SK-N-MC (cell line): ENCODE measurements around the gene OR11L1.

Source experiments
- DNase-seq: peaks from one replicate; pipeline ENCODE4 v3.0.0-alpha.2; 2011; ENCODE audit warnings: low read depth, low spot score
- H3K27ac ChIP-seq: fragments of 200-600 bp; sonication (generic); 2 replicates; pipeline ENCODE4 v1.5.1; 2016; ENCODE audit warnings: mixed run types
- H3K36me3 ChIP-seq: fragments of 200-600 bp; sonication (generic); 2 replicates; pipeline ENCODE4 v1.6.1; 2017; ENCODE audit warnings: antibody characterized with exemption, low read length, mixed read lengths; ENCODE audit not compliant: insufficient read depth
- H3K4me3 ChIP-seq: fragments of 200-600 bp; sonication (generic); 2 replicates; pipeline ENCODE4 v1.5.1; 2016
- H3K9ac ChIP-seq: fragments of 200-600 bp; sonication (generic); 2 replicates; pipeline ENCODE4 v1.8.0; 2017; ENCODE audit warnings: mixed run types, mixed read lengths; ENCODE audit not compliant: insufficient read length
- H3K9me3 ChIP-seq: fragments of 200-600 bp; sonication (generic); 2 replicates; pipeline ENCODE4 v1.6.1; 2017; ENCODE audit warnings: low read depth, mild to moderate bottlenecking, antibody characterized with exemption, low read length, moderate library complexity, mixed read lengths
- EZH2 ChIP-seq: fragments of 200-600 bp; sonication (generic); IDR thresholded peaks from one replicate; pipeline ENCODE4 v1.6.1; 2017; ENCODE audit warnings: antibody characterized with exemption
- FOXP2 ChIP-seq: optimal IDR thresholded peaks from 2 replicates; pipeline ENCODE3; 2011; ENCODE audit warnings: mild to moderate bottlenecking, moderate library complexity; ENCODE audit not compliant: insufficient read depth; ENCODE audit errors: extremely low read length, control extremely low read depth
- POLR2AphosphoS5 ChIP-seq: IDR thresholded peaks from 2 replicates; pipeline ENCODE4 v1.6.1; 2012; ENCODE audit warnings: mild to moderate bottlenecking, low read depth, low read length, borderline replicate concordance

The OR11L1 gene

DNA sequence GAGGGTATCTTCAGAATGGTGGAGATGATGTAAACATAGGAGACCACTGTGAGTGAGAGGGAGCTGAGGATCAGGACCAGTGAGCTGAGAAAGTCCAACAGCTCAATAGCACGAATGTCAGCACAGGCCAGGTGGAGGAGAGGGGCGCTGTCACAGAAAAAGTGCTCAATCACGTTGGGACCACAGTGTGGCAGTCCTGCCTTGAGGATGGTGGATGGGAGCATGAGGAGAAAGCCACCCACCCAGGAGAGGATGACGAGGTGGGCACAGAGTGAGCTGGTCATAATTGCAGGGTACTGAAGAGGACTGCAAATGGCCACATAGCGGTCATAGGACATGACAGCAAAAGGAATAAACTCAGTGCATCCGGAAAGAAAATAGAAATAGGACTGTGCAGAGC, 8.1 kb downstream of the OR11L1 start:
- Histone ChIP-seq H3K4me3 (no peak overlapping the region), H3K27ac (no peak overlapping the region), H3K9me3 (no peaks in the 10 kb centered on the region), H3K36me3 (no peaks in the 10 kb centered on the region), H3K9ac (no peak overlapping the region)
- TF ChIP-seq POLR2AphosphoS5 (no peak), FOXP2 (no peak), EZH2 (no peak)
- no peak for DNase-seq

DNA sequence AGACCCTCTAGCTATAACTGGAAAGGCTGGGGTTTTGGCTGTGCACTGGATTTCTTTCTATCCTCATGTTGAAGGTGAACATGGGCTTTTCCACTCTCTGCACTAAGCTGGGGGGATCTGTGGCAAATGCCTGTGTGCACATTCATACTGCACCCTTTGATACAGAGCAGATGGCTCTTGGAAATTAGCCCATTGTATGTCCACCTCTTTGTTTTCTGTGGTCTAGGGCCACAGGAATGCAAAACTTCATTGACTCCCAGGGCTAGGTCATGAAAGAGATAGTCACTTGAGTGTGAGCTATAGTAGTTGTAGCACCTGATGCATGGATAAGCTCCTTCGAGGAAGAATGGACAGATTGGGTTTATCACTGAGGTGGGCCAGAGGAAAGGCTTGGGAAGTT, 12.0 kb downstream of the OR11L1 start:
- Histone ChIP-seq H3K4me3 (no peak overlapping the region), H3K27ac (no peak overlapping the region), H3K9ac (no peak overlapping the region), H3K36me3 (no peaks in the 10 kb centered on the region), H3K9me3 (no peaks in the 10 kb centered on the region)
- DNase-seq, result no peak
- TF ChIP-seq POLR2AphosphoS5 (no peak), EZH2 (no peak), FOXP2 (no peak)

DNA sequence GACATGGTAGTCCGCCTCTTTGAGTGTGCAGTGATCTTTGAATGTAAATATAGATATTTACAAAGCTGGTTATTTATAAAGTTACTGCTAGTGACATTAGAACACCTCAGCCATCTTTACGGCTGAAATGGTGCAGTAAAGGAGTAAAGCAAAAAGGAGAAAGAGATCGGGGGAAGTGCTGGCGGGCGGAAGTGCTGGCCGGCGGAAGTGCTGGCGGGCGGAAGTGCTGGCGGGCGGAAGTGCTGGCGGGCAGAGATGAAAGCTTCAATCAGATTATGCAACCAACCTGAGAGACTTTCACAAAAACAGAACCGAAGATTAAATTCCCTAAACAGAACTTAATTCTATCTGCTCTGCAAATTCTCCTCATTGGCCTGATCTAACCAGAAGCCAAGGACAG, 16.3 kb downstream of the OR11L1 start:
- Histone ChIP-seq H3K9ac (no peak overlapping the region), H3K4me3 (no peak overlapping the region), H3K36me3 (no peaks in the 10 kb centered on the region), H3K27ac (no peak overlapping the region), H3K9me3 (no peaks in the 10 kb centered on the region)
- TF ChIP-seq FOXP2 (no peak), EZH2 (no peak), POLR2AphosphoS5 (no peak)
- no peak for DNase-seq

- Histone ChIP-seq H3K27ac (no peak within 1 kb of the TSS), H3K4me3 (no peak within 1 kb of the TSS), H3K9ac (no peak within 1 kb of the TSS), H3K9me3 (no peaks in the 10 kb centered on the region), H3K36me3 (no peaks in the 10 kb centered on the region)
- DNase-seq, result no peak
- TF ChIP-seq POLR2AphosphoS5 (no peak), EZH2 (no peak), FOXP2 (no peak)
Observed at GRCh38 chr1:247824023-247824422, 17.7 kb downstream of the OR11L1 start, which contains the start of gene OR14A16. TSS of gene OR14A16 (minus strand) at chr1:247824119. CDS start at chr1:247815729, 8,390 bp downstream.

- TF ChIP-seq POLR2AphosphoS5 (no peak), EZH2 (no peak), FOXP2 (no peak)
- no peak overlapping the region for H3K27ac ChIP-seq
- H3K9me3 ChIP-seq, result no peaks in the 10 kb centered on the region
- H3K36me3 ChIP-seq, result no peaks in the 10 kb centered on the region
- H3K9ac ChIP-seq, result no peak overlapping the region
- no peak for DNase-seq
- no peak overlapping the region for H3K4me3 ChIP-seq
Observed at GRCh38 chr1:247822060-247822459, 19.6 kb downstream of the OR11L1 start.

- DNase-seq, result no peak
- Histone ChIP-seq H3K27ac (no peak overlapping the region), H3K9me3 (no peaks in the 10 kb centered on the region), H3K4me3 (no peak overlapping the region), H3K36me3 (no peaks in the 10 kb centered on the region), H3K9ac (no peak overlapping the region)
- no peak for TF ChIP-seq POLR2AphosphoS5
- TF ChIP-seq EZH2, result no peak
- TF ChIP-seq FOXP2, result no peak
Observed at GRCh38 chr1:247812637-247813036, 29.1 kb downstream of the OR11L1 start.

DNA sequence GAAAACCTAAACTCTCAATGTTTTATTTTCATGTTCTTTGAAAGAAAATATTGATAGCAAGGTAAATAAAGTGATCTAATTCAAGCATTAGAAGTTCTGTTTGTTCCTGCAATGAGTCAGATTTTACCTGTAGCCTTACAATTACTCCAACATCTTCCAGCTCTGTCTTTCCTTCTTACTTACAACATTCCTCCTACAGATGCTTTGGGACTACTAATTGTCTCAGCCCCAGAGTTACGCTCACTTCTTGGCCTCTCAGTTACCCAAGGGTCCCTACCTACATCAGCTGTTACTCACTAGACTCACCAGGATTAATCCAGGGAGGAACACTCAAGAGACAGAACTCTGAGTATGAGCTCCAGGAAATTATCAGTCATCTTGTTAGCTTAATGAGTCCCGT, 44.2 kb downstream of the OR11L1 start:
- H3K27ac ChIP-seq, result no peak overlapping the region
- no peak for DNase-seq
- H3K9me3 ChIP-seq, result 0 out of 2 replicates have a peak, but pooled peaks cover 5% of the 10 kb centered on the region
- no peak overlapping the region for H3K4me3 ChIP-seq
- no peaks in the 10 kb centered on the region for H3K36me3 ChIP-seq
- H3K9ac ChIP-seq, result no peak overlapping the region
- no peak for TF ChIP-seq FOXP2
- no peak for TF ChIP-seq EZH2
- TF ChIP-seq POLR2AphosphoS5, result no peak
